HEK293 (cell line): Measurements from ENCODE around the gene PDF.

Source experiments
- FEZF1 ChIP-seq: fragments of 450-650 bp; formaldehyde crosslinking; IDR thresholded peaks from 2 replicates; pipeline ENCODE4 v1.5.1; 2016; ENCODE audit warnings: missing biosample characterization, missing genetic modification characterization
- KLF10 ChIP-seq: fragments of 450-650 bp; IDR thresholded peaks from 2 replicates; pipeline ENCODE4 v1.5.1; 2018; ENCODE audit warnings: missing biosample characterization, mild to moderate bottlenecking, missing genetic modification characterization
- MZF1 ChIP-seq: fragments of 450-650 bp; formaldehyde crosslinking; IDR thresholded peaks from 2 replicates; pipeline ENCODE4 v1.5.1; 2017; ENCODE audit warnings: missing biosample characterization, missing genetic modification characterization, borderline replicate concordance
- PRDM6 ChIP-seq: fragments of 450-650 bp; formaldehyde crosslinking; IDR thresholded peaks from 2 replicates; pipeline ENCODE4 v1.5.1; 2017; ENCODE audit warnings: missing biosample characterization, missing genetic modification characterization
- SALL2 ChIP-seq: fragments of 450-650 bp; formaldehyde crosslinking; IDR thresholded peaks from 2 replicates; pipeline ENCODE4 v1.5.0; 2017; ENCODE audit warnings: missing biosample characterization, mild to moderate bottlenecking, missing genetic modification characterization, borderline replicate concordance
- SETDB1 ChIP-seq: IDR thresholded peaks from one replicate; pipeline ENCODE4 v1.6.1; 2017; ENCODE audit warnings: mild to moderate bottlenecking, low read length, moderate library complexity, mixed read lengths; ENCODE audit not compliant: insufficient read length
- SP2 ChIP-seq: fragments of 450-650 bp; formaldehyde crosslinking; IDR thresholded peaks from 2 replicates; pipeline ENCODE4 v1.5.1; 2016; ENCODE audit warnings: missing biosample characterization, missing genetic modification characterization
- SP3 ChIP-seq: fragments of 450-650 bp; formaldehyde crosslinking; IDR thresholded peaks from 2 replicates; pipeline ENCODE4 v1.5.1; 2016; ENCODE audit warnings: missing biosample characterization, missing genetic modification characterization
- YY1 ChIP-seq: fragments of 450-650 bp; formaldehyde crosslinking; IDR thresholded peaks from 2 replicates; pipeline ENCODE4 v1.5.1; 2018; ENCODE audit warnings: missing biosample characterization, missing genetic modification characterization
- YY2 ChIP-seq: fragments of 450-650 bp; formaldehyde crosslinking; IDR thresholded peaks from 2 replicates; pipeline ENCODE4 v1.5.1; 2016; ENCODE audit warnings: missing biosample characterization, missing genetic modification characterization
- ZBTB17 ChIP-seq: fragments of 450-650 bp; formaldehyde crosslinking; IDR thresholded peaks from 2 replicates; pipeline ENCODE4 v1.5.1; 2016; ENCODE audit warnings: missing biosample characterization, missing genetic modification characterization
- ZBTB48 ChIP-seq: fragments of 450-650 bp; formaldehyde crosslinking; IDR thresholded peaks from 2 replicates; pipeline ENCODE4 v1.5.1; 2016; ENCODE audit warnings: missing biosample characterization, missing genetic modification characterization
- ZBTB7A ChIP-seq: fragments of 450-650 bp; formaldehyde crosslinking; IDR thresholded peaks from 2 replicates; pipeline ENCODE4 v1.5.1; 2016; ENCODE audit warnings: low read depth, missing biosample characterization, missing genetic modification characterization
- ZFHX2 ChIP-seq: fragments of 450-650 bp; formaldehyde crosslinking; conservative IDR thresholded peaks from 2 replicates; pipeline ENCODE4 v1.5.1; 2016; ENCODE audit warnings: missing biosample characterization, missing genetic modification characterization
- ZFP37 ChIP-seq: fragments of 450-650 bp; formaldehyde crosslinking; IDR thresholded peaks from 2 replicates; pipeline ENCODE4 v1.5.1; 2016; ENCODE audit warnings: missing biosample characterization, missing genetic modification characterization
- ZIC2 ChIP-seq: fragments of 450-650 bp; formaldehyde crosslinking; IDR thresholded peaks from 2 replicates; pipeline ENCODE4 v1.5.1; 2016; ENCODE audit warnings: missing biosample characterization, missing genetic modification characterization
- ZNF121 ChIP-seq: fragments of 450-650 bp; formaldehyde crosslinking; IDR thresholded peaks from 2 replicates; pipeline ENCODE4 v1.5.1; 2016; ENCODE audit warnings: missing biosample characterization, missing genetic modification characterization
- ZNF138 ChIP-seq: fragments of 450-650 bp; formaldehyde crosslinking; IDR thresholded peaks from 2 replicates; pipeline ENCODE4 v1.5.1; 2016; ENCODE audit warnings: missing biosample characterization, missing genetic modification characterization, borderline replicate concordance
- ZNF157 ChIP-seq: fragments of 450-650 bp; formaldehyde crosslinking; IDR thresholded peaks from 2 replicates; pipeline ENCODE4 v1.5.1; 2016; ENCODE audit warnings: missing biosample characterization, missing genetic modification characterization
- ZNF19 ChIP-seq: fragments of 450-650 bp; formaldehyde crosslinking; IDR thresholded peaks from 2 replicates; pipeline ENCODE4; 2016; ENCODE audit warnings: missing biosample characterization, missing genetic modification characterization, low read depth
- ZNF221 ChIP-seq: fragments of 450-650 bp; formaldehyde crosslinking; IDR thresholded peaks from 2 replicates; pipeline ENCODE4 v1.5.1; 2017; ENCODE audit warnings: missing biosample characterization, missing genetic modification characterization, borderline replicate concordance
- ZNF239 ChIP-seq: fragments of 450-650 bp; formaldehyde crosslinking; IDR thresholded peaks from 2 replicates; pipeline ENCODE4 v1.5.1; 2016; ENCODE audit warnings: missing biosample characterization, missing genetic modification characterization
- ZNF350 ChIP-seq: fragments of 450-650 bp; formaldehyde crosslinking; IDR thresholded peaks from 2 replicates; pipeline ENCODE4 v1.5.0; 2017; ENCODE audit warnings: missing biosample characterization, mild to moderate bottlenecking, missing genetic modification characterization
- ZNF362 ChIP-seq: fragments of 450-650 bp; formaldehyde crosslinking; IDR thresholded peaks from 2 replicates; pipeline ENCODE4 v1.5.1; 2016; ENCODE audit warnings: missing biosample characterization, missing genetic modification characterization
- ZNF555 ChIP-seq: fragments of 450-650 bp; formaldehyde crosslinking; conservative IDR thresholded peaks from 2 replicates; pipeline ENCODE4 v1.5.1; 2017; ENCODE audit warnings: missing biosample characterization, mild to moderate bottlenecking, missing genetic modification characterization, inconsistent platforms
- ZNF596 ChIP-seq: fragments of 450-650 bp; IDR thresholded peaks from 2 replicates; pipeline ENCODE4 v1.5.0; 2018; ENCODE audit warnings: missing biosample characterization, mild to moderate bottlenecking, missing genetic modification characterization, moderate library complexity
- ZNF610 ChIP-seq: fragments of 450-650 bp; formaldehyde crosslinking; IDR thresholded peaks from 2 replicates; pipeline ENCODE4 v1.5.1; 2016; ENCODE audit warnings: missing biosample characterization, missing genetic modification characterization, borderline replicate concordance
- ZNF626 ChIP-seq: fragments of 450-650 bp; sonication (Bioruptor Pico); formaldehyde crosslinking; IDR thresholded peaks from 2 replicates; pipeline ENCODE4 v1.5.1; 2018; ENCODE audit warnings: missing biosample characterization, missing genetic modification characterization, inconsistent platforms
- ZNF677 ChIP-seq: fragments of 450-650 bp; IDR thresholded peaks from 2 replicates; pipeline ENCODE4 v1.5.0; 2018; ENCODE audit warnings: missing biosample characterization, mild to moderate bottlenecking, missing genetic modification characterization, moderate library complexity
- ZNF704 ChIP-seq: fragments of 450-650 bp; formaldehyde crosslinking; IDR thresholded peaks from 2 replicates; pipeline ENCODE4 v1.5.1; 2016; ENCODE audit warnings: missing biosample characterization, missing genetic modification characterization
- ZNF76 ChIP-seq: fragments of 450-650 bp; formaldehyde crosslinking; IDR thresholded peaks from 2 replicates; pipeline ENCODE4; 2016; ENCODE audit warnings: low read depth, missing biosample characterization, missing genetic modification characterization, borderline replicate concordance
- ZNF792 ChIP-seq: fragments of 450-650 bp; formaldehyde crosslinking; IDR thresholded peaks from 2 replicates; pipeline ENCODE4 v1.5.1; 2016; ENCODE audit warnings: missing biosample characterization, missing genetic modification characterization
- TF ChIP-seq, protein P1 (sequence below): fragments of 450-650 bp; formaldehyde crosslinking; IDR thresholded peaks from 2 replicates; pipeline ENCODE4 v1.5.1; 2016; ENCODE audit warnings: missing biosample characterization, missing genetic modification characterization
- TF ChIP-seq, protein P2 (sequence below): fragments of 450-650 bp; formaldehyde crosslinking; IDR thresholded peaks from 2 replicates; pipeline ENCODE4 v1.5.1; 2016; ENCODE audit warnings: missing biosample characterization, missing genetic modification characterization

The PDF gene

DNA sequence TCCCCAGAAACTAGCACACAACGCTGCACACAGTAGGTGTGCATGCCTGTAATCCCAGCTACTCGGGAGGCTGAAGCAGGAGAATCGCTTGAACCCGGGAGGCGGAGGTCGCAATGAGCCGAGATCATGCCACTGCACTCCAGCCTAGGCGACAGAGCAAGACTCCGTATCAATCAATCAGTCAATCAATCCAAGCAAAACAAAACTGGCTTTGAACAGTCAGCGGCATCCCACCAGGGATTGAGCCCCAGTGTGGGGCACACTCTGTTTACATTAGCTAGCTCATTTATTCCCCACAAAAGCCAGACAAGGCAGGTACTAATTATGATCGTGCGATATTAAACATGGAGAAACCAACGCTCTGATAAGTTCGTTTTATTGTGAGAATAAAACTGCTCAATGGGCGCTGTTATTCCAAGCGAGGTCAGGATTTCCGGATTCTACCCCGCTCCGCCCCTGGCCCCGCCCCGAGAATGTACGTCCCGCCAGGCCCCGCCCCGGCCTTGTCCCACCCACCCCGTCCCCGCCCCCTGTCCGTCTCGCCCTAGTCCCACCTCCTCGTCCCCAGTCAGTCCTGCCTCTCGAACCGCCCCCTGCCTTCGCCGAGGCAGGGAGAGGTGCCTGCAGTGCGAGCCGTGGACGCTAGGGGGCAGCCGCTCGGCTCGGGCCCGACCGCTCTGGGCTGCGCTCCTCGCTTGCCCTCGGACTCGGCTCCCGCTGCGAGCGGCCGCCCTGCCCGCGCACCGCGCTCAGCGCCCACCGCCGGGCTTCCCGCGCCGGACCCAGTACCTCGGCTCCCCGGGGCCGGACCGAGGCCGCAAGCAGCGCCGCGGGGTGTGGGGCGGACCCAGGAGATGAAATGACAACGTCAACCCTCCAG is 19.5 kb downstream of the PDF start, which contains the start of gene VPS4A (continued):
- TF ChIP-seq ZNF362 (tag by site-specific recombination) (no peak), ZNF221 (tag by site-specific recombination) (no peak), PRDM6 (tag by site-specific recombination) (no peak), ZNF19 (no peak), KLF10 (tag by site-specific recombination) (peak; percentile 58; the same call in 1 of the 2 replicates), ZNF121 (tag by site-specific recombination) (no peak), ZIC2 (tag by site-specific recombination) (no peak), ZNF239 (tag by site-specific recombination) (peak; percentile 99), ZFHX2 (tag by site-specific recombination) (no peak; the same call in 1 of the 2 replicates), SALL2 (tag by site-specific recombination) (no peak), ZFP37 (tag by site-specific recombination) (no peak), ZNF626 (tag by site-specific recombination) (peak; percentile 92), ZNF677 (tag by site-specific recombination) (no peak), SP3 (peak; percentile 70), ZNF157 (tag by site-specific recombination) (no peak), ZBTB48 (tag by site-specific recombination) (no peak), YY2 (tag by site-specific recombination) (peak; percentile 57; the same call in 1 of the 2 replicates), ZNF610 (no peak), FEZF1 (tag by site-specific recombination) (no peak), YY1 (tag by site-specific recombination) (0 out of 2 replicates have a peak, but pooled peaks have one; percentile 15), ZNF555 (tag by site-specific recombination) (no peak), ZNF138 (tag by site-specific recombination) (no peak), ZNF596 (tag by site-specific recombination) (peak; percentile 25; the same call in 1 of the 2 replicates), MZF1 (peak; percentile 26; the same call in 1 of the 2 replicates), ZBTB7A (tag by site-specific recombination) (no peak), SP2 (tag by site-specific recombination) (peak; percentile 79), ZNF704 (tag by site-specific recombination) (no peak), ZNF792 (tag by site-specific recombination) (0 out of 2 replicates have a peak, but pooled peaks have one; percentile 12), ZNF76 (tag by site-specific recombination) (no peak), ZNF350 (tag by site-specific recombination) (no peak), ZBTB17 (tag by site-specific recombination) (peak; percentile 67), SETDB1 (no peak)
- TF ChIP-seq, protein P1, sequence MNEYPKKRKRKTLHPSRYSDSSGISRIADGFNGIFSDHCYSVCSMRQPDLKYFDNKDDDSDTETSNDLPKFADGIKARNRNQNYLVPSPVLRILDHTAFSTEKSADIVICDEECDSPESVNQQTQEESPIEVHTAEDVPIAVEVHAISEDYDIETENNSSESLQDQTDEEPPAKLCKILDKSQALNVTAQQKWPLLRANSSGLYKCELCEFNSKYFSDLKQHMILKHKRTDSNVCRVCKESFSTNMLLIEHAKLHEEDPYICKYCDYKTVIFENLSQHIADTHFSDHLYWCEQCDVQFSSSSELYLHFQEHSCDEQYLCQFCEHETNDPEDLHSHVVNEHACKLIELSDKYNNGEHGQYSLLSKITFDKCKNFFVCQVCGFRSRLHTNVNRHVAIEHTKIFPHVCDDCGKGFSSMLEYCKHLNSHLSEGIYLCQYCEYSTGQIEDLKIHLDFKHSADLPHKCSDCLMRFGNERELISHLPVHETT (tag by site-specific recombination): no peak
- TF ChIP-seq, protein P2, sequence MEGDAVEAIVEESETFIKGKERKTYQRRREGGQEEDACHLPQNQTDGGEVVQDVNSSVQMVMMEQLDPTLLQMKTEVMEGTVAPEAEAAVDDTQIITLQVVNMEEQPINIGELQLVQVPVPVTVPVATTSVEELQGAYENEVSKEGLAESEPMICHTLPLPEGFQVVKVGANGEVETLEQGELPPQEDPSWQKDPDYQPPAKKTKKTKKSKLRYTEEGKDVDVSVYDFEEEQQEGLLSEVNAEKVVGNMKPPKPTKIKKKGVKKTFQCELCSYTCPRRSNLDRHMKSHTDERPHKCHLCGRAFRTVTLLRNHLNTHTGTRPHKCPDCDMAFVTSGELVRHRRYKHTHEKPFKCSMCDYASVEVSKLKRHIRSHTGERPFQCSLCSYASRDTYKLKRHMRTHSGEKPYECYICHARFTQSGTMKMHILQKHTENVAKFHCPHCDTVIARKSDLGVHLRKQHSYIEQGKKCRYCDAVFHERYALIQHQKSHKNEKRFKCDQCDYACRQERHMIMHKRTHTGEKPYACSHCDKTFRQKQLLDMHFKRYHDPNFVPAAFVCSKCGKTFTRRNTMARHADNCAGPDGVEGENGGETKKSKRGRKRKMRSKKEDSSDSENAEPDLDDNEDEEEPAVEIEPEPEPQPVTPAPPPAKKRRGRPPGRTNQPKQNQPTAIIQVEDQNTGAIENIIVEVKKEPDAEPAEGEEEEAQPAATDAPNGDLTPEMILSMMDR (tag by site-specific recombination): peak; percentile 78
